Fibroblast of skin of scalp (primary cell): Measurements from ENCODE around the gene SH3BP5.

ENCODE experiments used
- DNase-seq: peaks from one replicate; pipeline ENCODE4 v3.0.0-alpha.2; 2013

SH3BP5 gene

DNA sequence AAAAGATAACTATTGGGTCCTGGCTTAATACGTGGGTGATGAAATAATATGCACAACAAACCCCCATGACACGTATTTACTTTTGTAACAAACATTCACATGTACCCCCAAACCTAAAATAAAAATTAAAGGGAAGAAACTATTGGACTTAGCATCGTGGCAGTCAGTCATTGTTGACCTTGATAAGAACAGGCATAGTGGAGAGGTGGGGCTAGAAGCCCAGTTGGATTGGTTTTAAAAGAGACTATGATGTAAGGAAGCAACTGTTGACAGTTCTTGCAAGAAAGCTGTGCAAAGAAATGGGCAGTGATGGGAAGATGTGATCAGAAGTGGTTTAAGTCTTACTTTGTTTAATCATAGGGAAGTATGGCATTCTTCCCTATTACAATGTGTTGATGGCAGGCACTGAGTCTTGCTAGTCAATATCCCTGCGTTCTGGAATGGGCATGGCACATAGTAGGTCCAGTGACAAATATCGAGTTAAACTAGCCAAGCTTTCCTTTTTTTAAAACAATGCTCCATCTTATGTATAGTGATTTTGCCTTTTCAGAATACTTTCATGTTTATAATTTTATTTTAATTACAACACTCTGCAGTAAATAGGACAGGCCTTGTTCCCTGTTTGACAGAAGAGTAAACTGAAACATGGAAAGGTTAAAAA, 88.4 kb downstream of the SH3BP5 start:
- DNase-seq = no peak

DNA sequence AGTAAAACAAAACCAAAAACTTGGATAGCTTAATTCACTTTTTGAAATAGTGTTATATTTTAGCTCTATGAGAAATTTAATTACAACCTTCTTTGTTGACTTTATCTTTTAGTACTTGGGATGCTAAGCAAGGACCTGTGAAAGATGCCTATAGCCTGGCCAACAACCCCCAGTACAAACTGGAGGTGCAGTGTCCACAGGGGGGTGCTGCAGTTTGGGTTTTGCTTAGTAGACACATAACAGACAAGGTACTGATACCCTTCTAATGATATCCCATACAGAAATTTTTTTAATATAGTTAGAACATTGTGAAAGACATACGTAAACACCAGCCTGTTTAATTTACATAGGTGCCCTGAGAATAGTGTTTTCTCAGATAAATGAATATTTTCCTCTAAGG, 91.0 kb downstream of the SH3BP5 start:
- peak; percentile 22 for DNase-seq

DNA sequence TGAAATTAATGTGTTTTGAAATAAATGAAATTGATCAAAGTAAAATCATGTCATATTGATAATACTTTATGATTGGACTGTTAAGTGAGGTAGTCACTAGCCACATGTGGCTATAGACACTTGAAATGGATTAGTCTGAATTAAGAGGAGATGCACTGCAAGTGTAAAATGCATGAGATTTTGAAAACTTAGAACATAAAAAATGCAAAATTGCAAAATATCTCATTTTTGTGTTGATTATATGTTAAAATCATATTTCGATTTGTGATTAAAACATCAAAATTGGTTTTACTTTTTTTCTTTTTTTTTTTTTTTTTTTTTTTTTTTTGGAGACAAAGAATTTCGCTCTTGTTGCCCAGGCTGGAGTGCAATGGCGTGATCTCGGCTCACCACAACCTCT, 103.1 kb downstream of the SH3BP5 start:
- no peak for DNase-seq

DNA sequence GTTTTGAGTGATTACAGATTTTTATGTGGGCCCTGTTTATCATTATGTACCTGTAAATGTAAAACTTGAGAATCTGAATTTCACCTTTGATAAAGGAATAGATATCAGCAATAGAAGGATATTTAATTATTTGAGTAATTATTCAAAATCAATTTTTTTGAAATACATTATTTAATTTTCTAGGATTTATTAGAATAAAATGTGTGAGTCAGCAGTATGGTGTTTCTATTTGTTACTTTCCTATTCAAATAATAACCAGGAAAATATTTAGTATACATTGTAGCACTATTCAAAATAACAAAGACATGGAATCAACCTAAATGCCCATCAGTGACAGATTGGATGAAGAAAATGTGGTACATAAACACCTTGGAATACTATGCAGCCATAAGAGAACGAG, 104.2 kb downstream of the SH3BP5 start:
- no peak for DNase-seq

DNA sequence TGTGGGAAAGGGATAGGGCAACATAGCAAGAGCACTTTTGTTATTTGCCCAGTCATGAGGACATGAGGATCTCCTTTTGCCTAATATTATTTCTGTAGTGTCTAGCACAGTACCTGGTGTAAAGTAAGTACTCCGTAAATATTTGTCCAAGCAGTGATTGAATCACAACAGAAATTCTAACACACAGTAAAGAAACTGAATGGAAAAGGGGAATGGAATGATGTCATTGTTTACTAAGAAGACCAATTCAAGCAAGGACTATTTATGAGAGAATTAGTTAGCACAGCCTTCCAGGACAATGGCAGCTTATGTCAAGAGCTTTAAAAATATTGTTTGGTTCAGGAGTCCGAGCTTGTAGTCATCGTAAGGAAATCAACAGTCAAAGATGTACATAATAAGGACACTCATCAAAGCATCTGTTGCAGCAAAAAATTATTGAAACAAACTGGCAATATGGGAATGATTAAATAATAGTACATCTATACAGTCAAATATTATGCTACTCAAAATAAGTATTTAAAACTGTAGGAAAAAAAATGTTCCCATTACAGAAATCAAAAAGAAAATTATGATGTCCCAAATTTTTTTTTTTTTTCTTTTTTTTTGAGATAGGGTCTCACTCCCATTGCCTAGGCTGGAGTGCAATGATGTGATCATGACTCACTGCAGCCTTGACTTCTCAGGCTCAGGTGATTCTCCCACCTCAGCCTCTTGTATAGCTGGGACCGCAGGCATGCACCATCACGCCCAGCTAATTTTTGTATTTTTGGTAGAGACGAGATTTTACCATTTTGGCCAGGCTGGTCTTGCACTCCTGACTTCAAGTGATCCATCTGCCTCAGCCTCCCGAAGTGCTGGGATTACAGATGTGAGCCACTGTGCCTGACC, 108.5 kb downstream of the SH3BP5 start:
- DNase-seq = no peak

DNA sequence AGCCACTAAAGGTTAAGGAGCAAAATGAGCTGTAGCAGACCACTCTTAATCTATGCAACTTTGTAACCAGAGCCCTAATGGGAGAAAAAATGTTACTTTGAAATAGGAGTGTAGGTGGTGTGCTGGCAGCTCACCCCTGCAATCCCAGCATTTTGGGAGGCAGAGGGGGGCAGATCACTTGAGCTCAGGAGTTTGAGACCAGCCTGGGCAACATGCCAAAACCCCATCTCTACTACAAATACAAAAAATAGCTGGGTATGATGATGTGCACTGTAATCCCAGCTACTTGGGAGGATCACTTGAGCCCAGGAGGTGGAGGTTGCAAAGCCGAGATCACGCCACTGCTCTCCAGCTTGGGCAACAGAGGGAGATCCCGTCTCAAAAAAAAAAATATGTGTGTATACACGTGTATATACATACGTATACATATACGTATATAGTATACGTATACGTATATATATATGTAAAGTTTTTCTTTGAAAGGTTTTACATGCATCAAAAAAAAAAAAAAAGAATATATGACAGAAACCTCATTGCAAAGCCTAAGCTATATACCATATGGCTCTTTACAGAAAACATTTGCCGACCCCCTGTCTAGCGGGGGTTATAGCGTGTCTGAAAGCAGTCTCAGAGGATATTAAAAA, 110.7 kb downstream of the SH3BP5 start:
- DNase-seq = no peak

DNA sequence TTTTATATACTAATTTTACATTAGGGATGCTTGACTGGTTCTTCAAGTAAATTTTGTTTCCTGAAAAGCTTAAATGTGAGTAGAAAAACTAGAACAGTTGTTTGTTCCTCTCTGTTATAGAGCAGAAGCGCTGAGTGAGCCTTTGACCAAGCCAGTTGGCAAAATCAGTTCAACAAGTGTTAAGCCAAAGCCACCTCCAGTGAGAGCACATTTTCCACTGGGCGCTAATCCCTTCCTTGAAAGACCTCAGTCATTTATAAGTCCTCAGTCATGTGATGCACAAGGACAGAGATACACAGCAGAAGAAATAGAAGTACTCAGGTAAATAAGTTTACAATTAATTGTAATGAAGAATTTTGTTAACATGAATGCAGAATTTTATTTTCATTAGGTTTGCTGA, 111.7 kb downstream of the SH3BP5 start:
- no peak for DNase-seq

DNA sequence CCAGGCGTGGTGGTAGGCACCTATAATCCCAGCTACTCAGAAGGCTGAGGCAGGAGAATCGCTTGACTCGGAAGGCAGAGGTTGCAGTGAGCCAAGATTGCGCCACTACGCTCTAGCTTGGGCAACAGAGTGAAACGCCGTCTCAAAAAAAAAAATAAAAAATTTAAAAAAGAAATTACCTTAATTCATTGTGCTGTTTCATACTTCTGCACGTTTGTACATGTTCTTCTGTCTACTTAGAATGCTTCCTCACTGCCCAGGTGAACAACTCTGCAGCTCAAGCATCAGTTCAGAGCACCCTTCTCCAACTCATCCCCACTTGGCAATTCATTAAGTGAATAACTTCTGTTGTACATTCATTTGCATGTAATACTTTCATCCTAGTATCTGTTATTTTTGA, 112.3 kb downstream of the SH3BP5 start:
- no peak for DNase-seq

DNA sequence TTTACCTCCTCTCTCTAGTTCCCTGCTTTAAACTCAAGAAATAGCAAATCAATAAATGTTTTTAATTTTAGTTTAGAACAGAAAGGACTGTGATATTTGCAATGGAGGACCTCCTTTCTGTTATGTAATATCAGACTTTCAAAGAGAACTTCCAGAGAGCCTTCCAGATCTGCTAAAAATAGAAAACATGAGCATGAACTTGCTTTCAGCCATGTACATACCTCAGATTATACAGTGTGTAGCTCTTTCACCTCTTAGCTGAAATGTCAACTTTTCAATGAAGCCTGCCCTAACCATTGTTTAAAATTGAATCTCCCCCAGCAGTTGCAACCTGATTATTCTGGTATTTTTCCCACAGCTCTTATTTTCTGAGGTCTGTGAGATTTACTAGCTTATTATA, 113.7 kb downstream of the SH3BP5 start:
- DNase-seq = no peak

DNA sequence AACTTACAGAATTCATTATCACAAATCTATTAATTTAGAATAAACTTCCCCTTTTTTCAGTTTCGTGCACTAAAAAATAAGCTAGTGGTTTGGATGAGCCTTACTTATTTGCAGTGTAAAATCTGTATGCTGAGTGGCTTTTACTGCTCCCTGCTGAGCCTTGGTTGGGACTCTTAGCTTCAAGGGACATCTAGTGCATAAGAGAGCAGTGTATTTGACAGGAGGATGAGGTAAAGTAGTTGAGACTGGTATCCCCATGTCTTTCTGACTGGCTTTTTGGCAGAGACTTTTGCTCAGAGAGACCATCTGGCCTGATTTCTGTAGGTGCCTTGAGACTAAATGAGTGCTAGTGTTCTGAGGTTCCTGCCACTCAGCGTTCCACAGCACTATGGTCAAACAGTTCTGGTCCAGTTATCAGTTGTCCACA, 114.5 kb downstream of the SH3BP5 start:
- DNase-seq = no peak

DNA sequence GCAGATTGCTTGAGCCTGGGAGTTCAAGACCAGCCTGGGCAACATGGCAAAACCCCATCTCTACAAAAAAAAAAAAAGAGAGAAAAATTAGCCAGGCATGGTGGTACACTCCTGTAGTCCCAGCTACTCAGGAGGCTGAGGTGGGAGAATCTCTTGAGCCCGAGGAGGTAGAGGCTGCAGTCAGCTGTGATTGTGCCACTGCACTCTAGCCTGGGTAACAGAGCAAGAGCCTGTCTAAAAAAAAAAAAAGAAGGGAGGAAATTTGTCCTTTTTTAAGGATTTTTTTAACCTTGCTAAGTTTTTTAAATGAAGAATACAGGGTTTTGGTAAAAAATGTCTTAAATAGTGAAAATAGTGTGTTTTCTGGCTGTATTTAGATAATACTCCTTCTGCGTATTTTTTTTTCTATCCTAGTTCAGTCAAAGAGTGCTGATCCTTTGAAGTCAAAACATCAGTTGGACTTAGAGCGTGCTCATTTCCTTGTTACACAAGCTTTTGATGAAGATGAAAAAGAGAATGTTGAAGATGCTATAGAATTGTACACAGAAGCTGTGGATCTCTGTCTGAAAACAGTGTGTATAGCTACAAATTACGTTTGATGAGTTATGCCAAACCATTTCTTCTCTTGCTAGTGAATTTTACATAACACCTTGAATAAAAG, 115.2 kb downstream of the SH3BP5 start:
- no peak for DNase-seq

DNA sequence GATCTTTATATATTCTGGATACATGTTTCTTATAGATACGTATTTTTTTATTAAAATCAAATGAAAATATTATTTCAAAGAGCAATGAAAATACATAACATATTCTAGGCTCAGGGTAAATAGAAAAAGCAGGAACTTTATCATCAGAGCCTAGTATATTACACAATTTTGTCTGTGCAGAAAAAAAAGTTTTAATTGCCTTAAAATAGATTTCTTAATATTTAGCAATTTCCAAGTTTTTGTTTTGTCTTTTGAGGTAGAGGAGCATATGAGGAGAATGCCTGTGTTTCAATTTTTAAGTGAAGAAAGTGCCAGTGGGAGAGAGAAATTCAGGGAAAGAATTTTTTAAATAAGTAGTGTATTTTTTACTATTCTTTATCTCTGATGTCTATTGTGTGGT, 115.9 kb downstream of the SH3BP5 start:
- DNase-seq = no peak

DNA sequence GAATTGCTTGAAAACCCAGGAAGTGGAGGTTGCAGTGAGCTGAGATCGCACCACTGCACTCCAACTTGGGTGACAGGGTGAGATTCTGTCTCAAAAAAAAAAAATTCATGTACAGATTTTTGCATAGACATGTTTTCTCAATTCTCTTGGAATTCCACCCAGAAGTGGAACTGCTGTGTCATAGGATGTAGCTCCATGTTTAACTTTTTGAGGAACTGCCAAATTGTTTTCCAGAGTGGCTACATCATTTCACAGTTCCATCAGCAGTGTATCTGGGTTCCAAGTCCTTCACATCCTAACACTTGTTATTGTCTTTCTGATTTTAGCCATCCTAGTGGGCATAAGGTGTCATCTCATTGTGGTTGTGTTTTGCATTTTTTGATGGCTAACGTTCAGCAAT, 116.4 kb downstream of the SH3BP5 start:
- DNase-seq = peak; percentile 31

DNA sequence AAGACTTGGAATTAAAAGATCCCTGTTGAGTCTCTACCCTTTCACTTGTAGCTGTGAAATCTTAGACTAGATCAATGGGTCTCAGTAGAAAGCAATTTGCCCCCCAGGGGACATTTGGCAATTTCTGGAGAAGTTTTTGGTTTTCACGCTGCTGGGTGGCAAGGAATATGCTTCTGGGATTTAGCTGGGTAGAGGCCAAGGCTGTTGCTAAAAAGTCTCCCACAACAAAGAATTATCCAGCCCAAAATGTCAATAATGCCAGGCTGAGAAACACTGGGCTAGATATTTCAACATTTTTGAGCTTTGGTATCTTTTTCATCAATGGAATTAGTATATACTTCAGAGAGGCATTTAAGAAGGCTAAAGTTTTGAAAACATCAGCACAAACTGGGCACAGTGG, 117.6 kb downstream of the SH3BP5 start:
- DNase-seq = no peak

DNA sequence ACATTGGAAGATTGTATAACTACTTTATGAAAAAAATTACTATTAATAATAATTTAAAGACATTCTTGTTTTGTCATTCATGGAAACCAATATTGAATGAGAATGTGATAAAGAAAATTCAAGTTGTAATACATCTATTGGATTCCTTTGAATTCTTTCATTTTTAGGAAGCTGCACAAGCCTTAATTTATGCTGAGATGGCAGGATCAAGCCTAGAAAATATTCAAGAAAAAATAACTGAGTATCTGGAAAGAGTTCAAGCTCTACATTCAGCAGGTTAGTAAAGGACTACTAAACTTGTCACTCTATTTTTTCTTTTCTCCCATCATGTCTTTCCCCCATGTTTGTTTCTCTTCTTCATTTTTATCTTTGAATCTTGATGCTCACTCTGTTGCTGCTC, 120.4 kb downstream of the SH3BP5 start:
- DNase-seq = no peak

DNA sequence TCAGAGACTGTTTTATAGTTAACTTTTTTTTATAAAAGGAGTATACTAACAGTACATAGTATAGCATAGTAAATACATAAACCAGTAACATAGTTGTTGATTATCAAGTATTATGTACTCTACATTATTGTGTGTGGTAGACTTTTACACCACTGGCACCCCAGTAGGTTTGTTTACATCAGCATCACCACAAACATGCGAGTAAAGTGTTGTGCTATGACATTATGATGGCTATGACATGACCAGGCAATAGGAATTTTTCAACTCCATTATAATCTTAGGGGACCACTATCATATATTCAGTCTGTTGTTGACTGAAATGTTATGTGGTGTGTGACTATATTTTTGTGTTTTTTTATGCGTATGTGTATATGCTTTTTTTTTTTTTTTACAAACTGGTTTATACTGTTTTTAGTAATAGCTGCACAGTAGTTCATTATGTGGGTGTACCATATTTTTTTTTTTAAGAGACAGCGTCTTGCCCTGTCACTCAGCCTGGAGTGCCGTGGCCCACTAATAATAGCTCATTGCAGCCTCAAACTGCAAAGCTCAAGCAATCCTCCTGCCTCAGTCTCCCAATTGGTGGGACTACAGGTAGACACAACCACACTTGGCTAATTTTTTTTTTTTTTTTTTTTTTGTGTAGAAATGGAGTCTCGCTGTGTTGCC, 124.4 kb downstream of the SH3BP5 start:
- DNase-seq = no peak

DNA sequence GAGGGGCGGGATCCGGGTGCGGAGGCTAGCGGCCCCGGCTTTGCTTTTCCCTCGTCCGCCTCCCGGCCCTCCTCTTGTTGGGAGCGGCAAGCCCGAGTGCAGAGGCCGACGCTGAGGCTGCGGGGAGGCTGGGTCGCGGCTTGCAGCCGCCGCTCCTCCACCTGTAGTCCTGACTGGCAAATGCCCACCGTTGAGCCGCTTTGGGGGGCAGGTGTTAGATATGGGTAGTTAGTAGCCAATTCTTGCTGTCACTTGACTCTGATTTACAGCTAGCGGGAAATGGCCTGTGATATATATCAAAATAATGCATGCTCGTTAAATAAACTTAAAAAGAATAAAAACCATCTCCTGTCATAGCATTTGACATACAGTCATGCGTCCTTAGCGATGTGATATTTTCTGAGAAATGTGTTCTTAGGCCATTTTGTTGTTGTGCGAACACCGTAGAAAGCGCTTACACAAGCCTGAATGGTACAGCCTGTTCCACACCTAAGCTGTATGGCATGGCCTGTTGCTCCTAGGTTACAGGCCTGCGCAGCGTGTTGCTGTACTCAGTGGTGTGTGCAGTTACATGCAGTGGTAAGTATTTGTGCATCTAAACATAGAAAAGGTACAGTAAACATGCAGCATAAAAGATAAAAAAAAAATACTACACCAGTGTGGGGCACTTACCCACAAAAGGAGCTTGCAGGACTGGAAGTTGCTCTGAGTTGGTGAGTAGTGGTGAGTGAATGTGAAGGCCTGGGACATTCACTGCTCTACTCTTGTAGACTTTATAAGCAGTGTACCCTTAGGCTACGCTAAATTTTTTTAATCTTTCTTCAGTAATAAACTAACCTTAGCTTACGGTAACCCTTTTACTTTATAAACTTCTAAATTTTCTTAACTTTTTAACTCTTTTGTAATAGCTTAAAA, 125.5 kb downstream of the SH3BP5 start:
- peak; percentile 18 for DNase-seq

DNA sequence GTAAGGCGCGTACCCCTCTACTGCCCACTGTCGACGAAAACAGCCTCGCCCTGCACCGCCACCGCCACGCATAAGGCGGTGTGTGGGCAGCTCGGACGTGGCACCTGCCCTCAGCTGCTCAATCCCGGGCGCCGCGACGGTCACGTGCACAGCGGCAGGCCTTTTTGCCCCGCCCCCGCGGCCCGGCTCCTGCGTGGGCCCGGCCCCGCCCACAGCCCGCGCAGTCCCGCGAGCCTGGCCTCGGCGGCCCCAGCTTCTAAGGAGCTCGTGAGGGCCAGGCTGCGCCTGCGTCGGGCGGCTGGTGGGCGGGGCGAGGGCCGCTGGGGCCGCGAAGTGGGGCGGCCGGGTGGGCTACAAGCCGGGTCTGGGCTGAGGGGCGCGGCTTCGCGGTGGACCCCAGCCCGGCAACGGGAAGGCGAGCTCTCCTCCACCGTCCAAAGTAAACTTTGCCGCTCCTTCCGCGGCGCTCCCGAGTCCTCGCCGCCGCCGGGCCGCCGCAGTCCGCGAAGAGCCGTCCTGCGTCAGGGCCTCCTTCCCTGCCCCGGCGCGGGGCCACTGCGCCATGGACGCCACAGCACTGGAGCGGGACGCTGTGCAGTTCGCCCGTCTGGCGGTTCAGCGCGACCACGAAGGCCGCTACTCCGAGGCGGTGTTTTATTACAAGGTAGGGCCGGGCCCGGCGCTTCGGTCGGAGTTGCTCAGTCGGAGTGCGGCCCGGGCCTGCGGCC, 126.3 kb downstream of the SH3BP5 start, which contains the start of gene CAPN7:
TSS of gene CAPN7 (plus strand) at position 313 of the 728 bp plus-strand sequence. CDS start at position 563, 250 bp downstream.
- peak; percentile 94 for DNase-seq

DNA sequence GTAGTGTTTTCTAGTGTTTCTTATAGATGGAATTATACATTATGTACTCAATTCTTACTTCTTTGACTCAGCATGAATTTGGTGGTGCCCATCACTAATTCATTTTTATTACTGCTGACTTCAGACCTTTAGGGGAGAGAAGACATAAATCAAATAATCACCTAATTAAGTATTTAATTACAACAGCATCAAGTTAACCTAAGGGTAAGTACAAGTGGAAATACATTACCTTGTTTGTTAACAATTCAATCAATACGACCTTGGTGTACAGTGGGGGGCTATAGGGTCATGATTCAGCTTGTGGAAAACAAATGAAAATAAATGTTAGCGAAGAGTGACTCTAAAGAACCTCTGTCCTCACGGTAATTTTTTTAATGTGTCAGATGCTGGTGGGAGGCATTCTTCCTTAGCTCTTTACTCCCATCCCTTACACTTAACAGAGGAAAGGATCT, 126.9 kb downstream of the SH3BP5 start:
- DNase-seq = no peak
